Vagina (tissue), 2 donors: Measurements from ENCODE around the gene COL5A3.

ENCODE experiments used
- CTCF ChIP-seq, 3 experiments: fragments of 450-650 bp in 2 of 3; fragments of 200-600 bp in 1 of 3; sonication (generic) in 1 of 3; IDR thresholded peaks; one replicate each; pipeline ENCODE4 v1.5.1; 2017 to 2019; ENCODE audit warnings: antibody characterized with exemption in 3 of 3, mild to moderate bottlenecking in 2 of 3, moderate library complexity in 2 of 3
- POLR2AphosphoS5 ChIP-seq, 2 donors: sonication (generic); formaldehyde crosslinking; IDR thresholded peaks; one replicate each; pipeline ENCODE4 v1.9.0; 2017; ENCODE audit warnings: antibody characterized with exemption in 2 of 2, mild to moderate bottlenecking in 2 of 2, low read depth in 1 of 2; ENCODE audit not compliant: insufficient read depth in 1 of 2

GRCh38 chr19:10049626-10050025 lies 39.3 kb upstream of the COL5A3 start:
- no peak for TF ChIP-seq CTCF (IDR thresholded peaks at IDR 0.05)
- no peak for TF ChIP-seq POLR2AphosphoS5 (IDR thresholded peaks at IDR 0.05; ENCODE audit: insufficient read depth in 1 of 2, low read depth in 1 of 2)
